HG03060 (cell line): ENCODE measurements around the gene RNGTT.
A peak's percentile ranks its signal among the peaks of the same experiment; 100 is the strongest.
"Not testable (repeated sequence)": the region's sequence is repeated elsewhere in the genome, so short reads cannot be mapped to it uniquely, and the experiment has no call there.

Experiments
- ATAC-seq: cut with Tn5 transposase; IDR thresholded peaks from one replicate; pipeline ENCODE4 v1.9.1; 2021; ENCODE audit warnings: low read depth, moderate number of reproducible peaks; ENCODE audit not compliant: unreplicated experiment

RNGTT gene

DNA sequence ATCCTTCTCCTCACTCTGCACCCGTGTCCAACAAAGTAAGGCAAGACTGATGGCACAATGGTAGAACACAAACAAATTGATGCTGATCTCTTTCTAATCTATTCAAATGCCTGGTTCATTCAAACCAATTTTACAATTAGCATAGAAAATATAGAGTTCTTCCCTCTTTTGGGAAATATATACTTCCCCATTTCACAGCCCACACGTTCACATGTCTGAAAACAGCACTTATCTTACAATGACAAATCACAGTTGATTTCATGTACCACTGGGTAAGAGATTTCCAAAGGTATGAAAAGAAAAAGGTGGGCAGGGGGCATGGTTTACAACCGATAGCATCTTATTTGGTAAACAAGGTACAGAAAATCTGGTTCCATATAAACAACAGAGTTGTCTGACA lies 137.6 kb downstream of the RNGTT start:
- ATAC-seq, result no peak

DNA sequence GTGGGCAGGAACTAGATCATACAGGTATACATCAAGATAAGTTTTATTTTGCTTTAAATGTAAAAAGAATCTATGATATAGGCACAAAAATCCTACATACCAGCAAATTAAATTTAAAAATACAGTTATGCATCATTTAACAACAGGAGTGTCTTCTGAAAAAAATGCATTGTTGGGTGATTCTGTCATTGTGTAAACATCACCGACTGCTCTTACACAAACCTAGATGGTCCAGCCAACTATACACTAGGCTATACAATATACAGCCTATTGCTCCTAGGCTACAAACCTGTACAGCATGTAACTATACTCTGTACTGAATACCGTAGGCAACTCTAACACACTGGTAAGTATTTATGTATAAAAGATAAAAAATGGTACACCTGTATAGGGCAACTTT lies 139.4 kb downstream of the RNGTT start:
- ATAC-seq, result no peak

DNA sequence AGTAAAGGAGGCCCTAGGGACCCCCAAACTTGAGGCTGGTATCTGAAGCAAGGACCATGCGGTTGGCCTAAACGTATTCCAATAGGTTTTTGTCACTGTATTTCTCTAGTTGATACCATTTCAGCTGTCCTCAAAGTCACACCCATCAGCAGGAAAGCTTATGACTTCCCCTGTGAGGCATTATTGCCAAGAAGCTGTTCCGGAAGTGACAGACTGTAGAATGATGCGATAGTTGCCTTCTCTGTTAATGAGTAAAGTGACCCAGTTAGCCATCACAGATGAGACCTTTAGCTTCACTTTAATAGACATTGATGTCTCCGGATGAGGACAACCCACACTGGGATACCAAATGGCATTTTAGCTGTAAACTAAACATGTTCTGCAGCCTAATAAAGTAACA lies 147.9 kb downstream of the RNGTT start:
- no peak for ATAC-seq

DNA sequence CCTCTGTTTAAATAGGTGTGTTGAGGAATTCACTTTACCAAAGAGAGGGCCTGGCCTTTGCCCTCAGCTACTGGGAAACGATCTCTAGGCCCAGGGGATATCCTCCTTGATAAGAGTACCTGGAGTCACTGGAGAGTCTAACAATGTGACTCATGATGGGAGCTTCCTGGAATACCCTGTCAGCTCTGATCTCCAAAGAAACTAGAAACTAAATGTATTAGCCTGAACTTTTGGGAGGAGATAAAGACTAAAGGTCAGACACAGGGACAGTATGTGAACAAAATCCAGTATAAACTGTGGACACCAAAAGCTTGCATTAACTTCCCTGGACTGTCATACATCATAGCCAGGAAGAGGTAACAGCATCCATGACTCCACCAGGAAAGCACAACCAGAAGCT lies 148.5 kb downstream of the RNGTT start:
- no peak for ATAC-seq

DNA sequence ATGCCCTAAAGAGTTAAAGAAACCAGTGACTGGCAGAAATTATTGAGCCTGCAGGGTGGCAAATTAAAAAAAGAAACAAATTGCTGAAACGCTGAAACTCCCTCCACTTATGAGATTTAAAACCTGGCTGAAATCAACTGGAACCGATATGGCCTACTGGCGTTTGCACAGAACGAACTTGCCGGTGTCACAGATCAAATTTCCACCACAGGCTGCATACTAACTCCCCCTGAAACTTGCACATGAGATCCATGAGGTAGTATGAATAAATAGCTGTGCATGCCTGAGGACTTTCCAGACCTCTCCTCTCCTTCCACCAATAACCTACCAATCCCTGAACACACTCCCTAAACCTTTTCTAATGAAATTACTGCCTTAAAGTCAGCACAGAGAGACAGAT lies 150.4 kb downstream of the RNGTT start:
- no peak for ATAC-seq

DNA sequence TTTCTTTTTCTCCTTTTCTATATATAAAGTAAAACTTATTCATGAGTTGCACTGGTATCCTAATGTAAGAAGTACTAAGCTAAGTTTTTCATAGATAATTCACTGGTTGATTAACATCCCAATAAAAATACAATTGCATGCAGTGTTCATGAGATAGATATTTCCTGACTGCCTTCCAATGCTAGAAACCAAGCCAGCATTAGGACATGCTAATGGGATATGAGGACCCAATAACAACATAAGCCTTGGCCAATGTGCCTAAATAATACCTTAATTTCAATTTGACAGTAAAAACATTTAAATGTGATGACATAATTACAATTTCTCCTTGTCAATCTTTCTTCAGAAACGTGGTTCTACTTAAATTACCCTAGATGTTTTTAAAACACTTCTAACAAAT lies 152.7 kb downstream of the RNGTT start:
- no peak for ATAC-seq

DNA sequence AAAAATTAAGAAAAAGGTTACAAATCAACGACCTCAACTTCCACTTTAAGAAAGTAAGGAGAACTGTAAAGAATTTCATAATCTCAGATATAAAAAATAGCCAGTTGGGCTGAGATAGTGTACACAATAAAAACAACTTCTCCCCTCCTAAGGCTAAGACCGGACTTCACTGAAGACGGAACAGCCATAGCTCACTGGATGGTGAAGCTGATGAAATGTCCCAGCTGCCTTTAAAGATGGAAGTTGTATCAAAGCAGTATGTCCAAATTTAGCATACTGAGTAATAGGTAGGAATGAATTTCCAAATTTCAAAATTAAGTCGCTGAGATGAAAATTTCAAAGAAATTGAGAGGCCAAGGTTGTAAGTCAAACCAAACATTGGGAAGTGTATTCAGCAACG lies 153.3 kb downstream of the RNGTT start:
- no peak for ATAC-seq

DNA sequence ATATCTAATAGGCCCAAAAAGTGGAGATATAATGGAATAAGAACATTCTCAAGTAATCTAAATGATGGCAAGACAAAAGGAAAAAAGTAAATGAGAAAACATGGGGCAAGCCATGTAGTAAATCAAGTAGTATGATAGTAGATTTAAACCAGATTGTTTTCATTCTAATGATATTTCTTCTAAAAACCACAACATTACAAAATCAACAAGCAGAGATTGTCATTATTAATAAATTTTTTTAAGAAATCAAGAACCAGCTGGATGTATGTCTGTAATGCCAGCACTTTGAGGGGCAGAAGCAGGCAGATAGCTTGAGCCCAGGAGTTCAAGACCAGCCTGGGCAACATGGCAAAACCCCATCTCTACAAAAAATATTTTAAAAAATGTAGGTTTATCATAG lies 155.0 kb downstream of the RNGTT start:
- no peak for ATAC-seq

DNA sequence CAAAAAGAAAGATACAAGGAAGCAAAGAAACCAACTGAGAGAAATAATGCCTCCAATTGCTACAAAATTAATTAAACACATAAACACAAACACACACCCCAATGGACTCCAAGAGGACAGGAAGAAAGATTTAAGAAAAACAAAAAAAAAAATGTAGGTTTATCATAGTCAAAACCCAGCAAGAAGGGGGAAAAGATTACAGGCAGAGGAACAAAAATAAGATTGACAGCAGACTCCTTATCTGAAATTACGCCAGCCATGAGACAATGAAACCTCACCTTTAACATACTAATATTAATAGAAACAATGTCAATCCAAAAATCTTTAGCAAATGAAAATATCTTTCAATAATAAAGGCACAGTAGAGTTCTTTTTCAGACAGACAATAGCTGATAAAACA lies 155.8 kb downstream of the RNGTT start:
- ATAC-seq, result no peak

DNA sequence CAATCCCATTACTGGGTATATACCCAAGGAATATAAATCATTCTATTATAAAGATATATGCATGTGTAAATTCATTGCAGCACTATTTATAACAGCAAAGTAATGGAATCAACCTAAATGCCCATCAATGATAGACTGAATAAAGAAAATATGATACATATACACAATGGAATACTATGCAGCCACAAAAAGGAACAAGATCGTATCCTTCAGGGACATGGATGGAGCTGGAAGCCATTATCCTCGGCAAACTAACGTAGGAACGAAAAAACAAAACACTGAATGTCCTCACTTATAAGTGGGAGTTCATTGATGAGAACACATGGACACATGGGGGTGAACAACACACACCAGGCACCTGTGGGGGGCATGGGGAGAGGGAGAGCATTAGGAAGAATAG lies 156.7 kb downstream of the RNGTT start:
- no peak for ATAC-seq

DNA sequence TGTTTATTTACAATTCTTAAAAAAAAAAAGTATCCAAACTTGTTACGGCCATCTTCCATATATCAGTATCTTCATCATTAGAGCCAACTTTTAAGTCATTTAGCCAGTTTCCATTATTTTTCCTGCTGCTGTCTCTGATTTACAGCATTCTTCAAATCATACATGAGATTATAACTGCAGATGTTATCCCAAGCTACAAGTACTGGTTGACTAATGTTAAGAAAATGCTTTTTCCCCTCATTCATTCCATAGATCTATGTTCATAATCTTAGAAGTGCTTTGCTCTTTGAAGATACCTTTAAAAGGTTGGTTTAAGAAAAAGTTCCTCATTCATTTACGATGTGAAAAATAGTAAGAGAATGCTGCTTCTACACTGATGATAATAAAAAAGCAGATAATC lies 158.7 kb downstream of the RNGTT start:
- no peak for ATAC-seq

DNA sequence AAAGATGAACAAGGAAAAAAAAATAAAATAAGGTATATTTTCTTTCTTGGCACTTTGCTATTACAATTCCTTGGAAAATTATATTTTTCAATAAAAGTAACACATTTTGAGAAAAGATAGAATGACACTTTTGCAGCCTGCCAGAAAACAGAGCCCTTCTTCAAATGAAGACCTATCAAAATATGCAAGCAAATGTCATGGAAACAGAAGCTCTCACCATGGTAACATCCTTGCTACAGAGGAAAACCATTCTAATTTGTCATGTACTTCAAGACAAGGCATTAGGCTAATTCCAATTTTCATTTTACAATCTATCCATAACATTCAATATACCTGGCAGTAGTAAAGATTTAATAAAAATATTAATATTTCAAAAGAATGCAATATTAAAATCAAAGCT lies 177.9 kb downstream of the RNGTT start:
- ATAC-seq, result no peak

DNA sequence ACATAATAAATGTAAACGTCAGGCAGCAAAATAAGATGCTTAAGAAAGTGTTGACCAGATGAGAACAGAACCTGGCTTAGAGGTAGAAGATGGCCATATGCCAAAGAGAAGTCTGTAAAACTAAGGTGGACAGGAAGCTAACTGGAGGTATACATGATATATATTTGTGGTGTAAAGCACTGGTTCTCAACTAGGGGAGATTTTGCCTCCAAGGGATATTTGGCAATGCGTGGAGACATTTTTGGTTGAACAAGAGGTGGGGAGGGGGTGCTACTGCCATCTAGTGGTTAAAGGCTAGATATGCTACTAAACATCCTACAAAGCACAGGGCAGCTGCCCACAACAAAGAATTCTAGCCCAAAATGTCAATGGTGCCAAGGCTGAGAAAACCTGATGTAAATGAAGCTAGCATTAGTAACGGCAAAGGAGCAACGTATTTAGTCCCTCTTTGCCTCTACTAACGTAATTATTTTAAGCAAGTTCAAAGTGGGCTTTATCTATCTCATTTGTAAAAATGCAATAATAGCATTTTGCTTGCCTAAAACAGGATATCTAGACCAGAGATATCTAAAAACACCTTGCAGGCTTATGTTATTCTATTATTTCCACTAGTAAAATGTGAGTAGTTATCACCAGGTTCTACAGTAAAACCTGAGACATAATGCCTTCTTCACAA lies 182.6 kb downstream of the RNGTT start:
- ATAC-seq, result no peak

DNA sequence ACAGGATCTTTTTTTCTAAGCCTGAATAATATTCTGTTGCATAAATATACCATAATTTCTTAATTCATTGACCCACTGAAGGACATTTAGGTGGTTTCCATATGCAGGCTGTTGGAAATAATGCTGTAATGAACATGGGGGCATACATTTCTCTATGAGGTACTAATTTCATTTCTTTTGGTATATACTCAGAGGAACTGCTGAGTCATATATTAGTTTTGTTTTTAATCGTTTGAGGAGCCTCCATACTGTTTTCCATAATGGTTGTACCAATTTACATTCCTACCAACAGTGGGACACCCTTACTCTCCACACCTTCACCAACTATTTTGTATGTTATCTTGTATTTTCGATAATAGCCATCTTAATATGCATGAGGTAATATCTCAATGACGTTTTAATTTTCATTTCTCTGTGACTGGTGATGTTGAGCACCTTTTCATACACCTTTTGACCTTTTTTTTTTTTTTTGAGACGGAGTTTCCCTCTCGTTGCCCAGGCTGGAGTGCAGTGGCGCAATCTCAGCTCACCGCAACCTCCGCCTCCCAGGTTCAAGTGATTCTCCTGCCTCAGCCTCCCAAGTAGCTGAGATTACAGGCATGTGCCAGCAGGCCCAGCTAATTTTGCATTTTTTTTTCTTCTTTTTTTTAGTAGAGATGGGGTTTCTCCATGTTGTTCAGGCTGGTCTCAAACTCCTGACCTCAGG lies 187.4 kb downstream of the RNGTT start:
- no peak for ATAC-seq

DNA sequence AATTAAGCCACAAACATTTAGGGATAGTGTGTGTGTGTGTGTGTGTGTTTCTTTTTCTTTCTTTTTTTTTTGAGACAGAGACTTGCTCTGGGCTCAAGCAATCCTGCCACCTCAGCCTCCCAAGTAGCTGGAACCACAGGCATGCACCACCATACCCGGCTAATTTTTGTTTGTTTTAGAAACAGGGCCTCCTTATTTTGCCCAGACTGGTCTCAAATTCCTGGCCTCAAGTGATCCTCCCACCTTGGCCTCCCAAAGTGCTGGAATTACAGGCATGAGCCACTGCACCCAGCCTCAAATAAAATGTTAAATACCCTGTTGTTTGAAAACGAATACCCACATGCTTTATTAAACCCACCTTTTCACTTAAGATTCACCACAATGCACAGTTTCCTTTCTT lies 195.3 kb downstream of the RNGTT start:
- not testable (repeated sequence) for ATAC-seq

DNA sequence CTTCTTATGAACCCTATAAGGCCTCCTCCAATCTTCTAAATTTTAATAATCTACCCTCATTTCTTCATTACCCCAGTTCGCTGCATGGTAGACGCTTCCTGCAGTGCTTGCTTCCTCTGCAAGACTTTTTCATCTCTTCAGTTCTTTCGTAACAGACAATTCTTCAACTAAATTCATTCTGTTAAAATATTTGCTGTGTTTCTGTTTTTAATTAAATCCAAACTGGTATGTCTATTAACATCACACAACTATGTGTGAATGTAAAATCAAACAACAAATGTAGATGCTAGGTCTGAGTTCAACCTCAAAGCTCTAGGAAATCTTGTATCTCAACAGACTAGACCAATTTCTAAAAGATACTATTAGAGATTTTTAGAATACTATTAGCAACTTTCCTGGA lies 199.3 kb downstream of the RNGTT start:
- no peak for ATAC-seq

DNA sequence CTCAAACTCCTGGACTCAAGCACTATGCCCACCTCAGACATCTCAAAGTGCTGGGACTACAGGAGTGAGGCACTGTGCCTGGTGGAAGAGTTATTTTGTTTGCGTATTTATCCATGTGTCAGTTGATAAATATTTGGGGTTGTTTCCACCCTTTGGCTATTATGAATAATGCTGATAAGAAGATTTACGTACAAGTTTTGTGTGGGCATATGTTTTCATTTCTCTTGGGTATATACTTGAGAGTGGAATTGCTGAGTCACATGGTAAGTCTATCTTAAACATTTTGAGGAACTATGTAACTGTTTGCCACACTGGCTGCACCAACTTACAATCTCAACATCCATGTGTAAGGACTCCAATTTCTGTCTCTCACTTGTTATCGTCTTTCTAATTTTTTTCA lies 200.3 kb downstream of the RNGTT start:
- no peak for ATAC-seq

DNA sequence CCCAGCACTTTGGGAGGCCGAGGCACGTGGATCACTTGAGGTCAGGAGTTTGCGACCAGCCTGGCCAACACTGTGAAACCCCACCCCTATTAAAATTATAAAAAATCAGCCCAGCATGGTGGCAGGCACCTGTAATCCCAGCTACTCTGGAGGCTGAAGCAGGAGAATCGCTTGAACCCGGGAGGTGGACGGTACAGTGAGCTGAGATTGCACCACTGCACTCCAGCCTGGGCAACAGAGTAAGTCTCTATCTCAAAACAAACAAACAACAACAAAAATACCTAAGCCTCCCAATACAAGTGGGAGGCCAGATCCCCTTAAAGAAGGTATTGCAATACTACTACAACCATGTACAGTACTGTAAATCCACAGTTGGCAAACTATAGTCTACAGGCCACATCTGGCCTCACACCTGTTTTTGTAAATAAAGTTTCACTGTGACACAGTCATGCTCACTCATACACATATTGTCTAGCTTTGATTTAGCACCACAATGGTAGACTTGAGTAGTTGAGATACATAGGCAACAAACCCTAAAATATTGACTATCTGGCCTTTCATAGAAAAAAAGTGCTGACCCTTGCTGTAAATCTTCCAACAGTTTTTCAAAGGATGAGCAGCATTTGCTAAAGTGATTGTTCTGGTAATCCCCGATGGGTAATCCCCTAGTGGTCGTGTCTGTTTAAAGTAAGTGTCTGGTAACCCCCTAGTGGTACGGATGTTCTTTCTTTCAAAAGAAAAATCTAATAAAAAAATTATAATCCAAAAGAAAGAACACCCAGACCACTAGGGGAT lies 202.0 kb downstream of the RNGTT start:
- ATAC-seq, result peak; percentile 36

DNA sequence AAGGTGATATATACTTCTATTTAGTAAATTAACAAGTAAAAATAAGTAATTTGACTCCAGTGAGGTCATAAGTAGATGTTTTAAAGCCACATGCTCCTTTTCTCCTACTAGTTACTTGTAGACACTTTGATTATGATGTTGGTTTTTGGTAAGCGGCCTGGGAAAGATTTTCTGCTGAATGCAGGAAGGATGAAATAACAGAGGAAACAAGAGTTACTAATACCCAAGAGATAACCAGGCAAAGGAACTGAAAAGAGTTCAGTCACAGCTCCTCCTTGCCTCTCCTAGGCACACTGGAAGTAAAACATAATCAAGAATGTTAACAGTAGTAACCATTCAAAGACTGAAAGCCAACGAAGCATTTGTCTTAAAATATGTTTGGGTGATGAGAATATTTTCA lies 203.3 kb downstream of the RNGTT start:
- ATAC-seq, result no peak

DNA sequence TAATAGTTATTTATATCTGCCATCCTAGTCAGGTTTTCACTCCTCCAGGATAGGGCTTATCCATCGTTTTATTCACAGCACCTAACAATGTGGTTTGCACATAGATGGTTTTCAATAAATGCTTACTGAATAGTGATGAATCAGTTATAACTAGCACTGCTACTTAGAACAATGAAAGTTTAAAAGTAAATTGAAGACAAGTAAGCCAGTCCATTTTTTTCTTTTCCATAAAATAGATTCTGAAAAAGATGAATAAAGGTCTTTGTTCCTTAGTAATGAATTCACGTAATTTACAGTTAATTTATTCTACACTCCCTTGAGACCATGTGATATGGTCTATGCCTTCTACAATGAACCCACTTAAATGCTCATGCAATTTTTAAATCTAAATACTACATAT lies 212.5 kb downstream of the RNGTT start:
- no peak for ATAC-seq

DNA sequence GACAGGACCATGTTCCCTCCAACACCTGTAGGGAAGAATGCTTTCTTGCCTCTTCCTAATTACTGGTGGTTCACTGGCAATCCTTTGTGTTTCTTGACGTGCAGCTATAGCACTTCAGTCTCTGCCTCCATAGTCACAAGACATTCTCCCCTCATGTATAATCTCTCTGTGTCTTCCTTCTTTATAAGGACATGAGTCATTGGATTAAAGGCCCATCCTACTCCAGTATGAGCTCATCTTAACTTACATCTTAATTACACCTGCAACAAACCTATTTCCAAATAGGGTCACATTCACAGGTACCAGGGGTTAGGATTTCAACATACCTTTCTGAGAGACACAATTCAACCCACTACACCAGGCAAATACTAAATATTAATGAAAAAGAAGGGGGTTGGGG lies 213.6 kb downstream of the RNGTT start:
- no peak for ATAC-seq

DNA sequence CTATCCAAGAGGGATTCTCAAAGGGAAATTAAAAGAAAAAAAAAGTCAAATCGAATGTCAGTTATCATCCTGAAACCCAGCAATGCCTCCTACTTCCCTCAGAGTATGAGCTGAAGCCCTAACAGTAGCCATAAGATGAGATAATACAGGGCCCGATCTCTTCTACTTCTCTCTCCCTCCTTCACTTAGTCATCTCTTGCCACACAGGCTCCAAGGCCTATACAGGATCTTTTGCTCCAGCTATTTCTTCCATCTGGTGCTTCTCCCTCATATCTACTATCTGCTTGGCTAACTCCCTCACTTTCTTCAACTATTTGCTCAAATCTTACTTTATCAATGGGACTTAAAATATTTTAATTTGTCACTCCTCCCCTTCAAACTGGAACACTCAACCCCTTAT lies 215.3 kb downstream of the RNGTT start:
- ATAC-seq, result no peak
